OCI-LY7 (cell line): ENCODE data around the gene PRKCA. TPM values are rescaled to one million over a fixed set of nuclear protein-coding genes. Genes with fewer than 3 reads are reported as not detected.

Source experiments
- BruUV-seq: library from RNA; stranded (reverse); fragments of 400-500 nt; replicated peaks from 2 replicates; lab custom pipeline; 2021; lab: Mats Ljungman, UMichigan
- CTCF ChIA-PET: fragments of 300-600 bp; sonication (Branson Sonifier 250); formaldehyde crosslinking; loops from one replicate; lab custom pipeline; 2022; ENCODE audit warnings: antibody characterized with exemption; ENCODE audit not compliant: unreplicated experiment; lab: Charles Lee
- POLR2A ChIA-PET: fragments of 300-600 bp; sonication (Branson Sonifier 250); formaldehyde crosslinking; loops from one replicate; lab custom pipeline; 2022; ENCODE audit warnings: antibody characterized with exemption; lab: Charles Lee
- DNase-seq: peaks from one replicate; pipeline ENCODE4 v3.0.0-alpha.2; 2015; ENCODE audit warnings: low spot score
- H2AFZ ChIP-seq: fragments of 200-600 bp; sonication (generic), shearing (Covaris generic); 2 replicates; pipeline ENCODE4 v1.6.1; 2014; ENCODE audit warnings: mild to moderate bottlenecking, antibody characterized with exemption, low read length, moderate library complexity
- H3K27ac ChIP-seq: fragments of 200-600 bp; sonication (generic); 2 replicates; pipeline ENCODE4 v1.5.1; 2014; ENCODE audit warnings: mixed run types, low read depth, mild to moderate bottlenecking, moderate library complexity, low read length, inconsistent platforms; ENCODE audit not compliant: poor library complexity, severe bottlenecking
- H3K36me3 ChIP-seq: fragments of 200-600 bp; sonication (generic); 2 replicates; pipeline ENCODE4 v1.6.1; 2014; ENCODE audit warnings: mild to moderate bottlenecking, antibody characterized with exemption, low read length, moderate library complexity, mixed read lengths; ENCODE audit not compliant: insufficient read depth
- H3K4me1 ChIP-seq: fragments of 200-600 bp; sonication (generic); 2 replicates; pipeline ENCODE4 v1.5.1; 2014; ENCODE audit warnings: mild to moderate bottlenecking, low read length; ENCODE audit not compliant: insufficient read depth, poor library complexity, severe bottlenecking
- H3K4me2 ChIP-seq: fragments of 200-600 bp; sonication (generic); 2 replicates; pipeline ENCODE4 v1.6.1; 2014; ENCODE audit warnings: mild to moderate bottlenecking, low read length
- H3K4me3 ChIP-seq: fragments of 200-600 bp; sonication (generic); 2 replicates; pipeline ENCODE4 v1.5.1; 2014; ENCODE audit warnings: mild to moderate bottlenecking, low read depth, low read length; ENCODE audit not compliant: poor library complexity, severe bottlenecking
- H3K79me2 ChIP-seq: fragments of 200-600 bp; sonication (generic); 2 replicates; pipeline ENCODE4 v1.6.1; 2016; ENCODE audit warnings: low read depth, mild to moderate bottlenecking, low read length, moderate library complexity, mixed read lengths; ENCODE audit not compliant: insufficient read depth
- H3K9me2 ChIP-seq: fragments of 200-600 bp; sonication (generic); 2 replicates; pipeline ENCODE4 v1.6.1; 2016; ENCODE audit warnings: mild to moderate bottlenecking, low read length, mixed read lengths; ENCODE audit not compliant: insufficient read depth
- H3K9me3 ChIP-seq: fragments of 200-600 bp; sonication (generic); 2 replicates; pipeline ENCODE4 v1.6.1; 2014; ENCODE audit warnings: mild to moderate bottlenecking, mixed run types, low read length, mixed read lengths
- H4K20me1 ChIP-seq: fragments of 200-600 bp; sonication (generic); 2 replicates; pipeline ENCODE4 v1.6.1; 2014; ENCODE audit warnings: mild to moderate bottlenecking, antibody characterized with exemption, low read length, moderate library complexity, mixed read lengths; ENCODE audit not compliant: insufficient read depth
- CTCF ChIP-seq: fragments of 200-600 bp; sonication (generic); conservative IDR thresholded peaks from 2 replicates; pipeline ENCODE4 v1.5.1; 2014; ENCODE audit warnings: mild to moderate bottlenecking, antibody characterized with exemption, low read length, moderate library complexity, mixed read lengths
- EZH2phosphoT487 ChIP-seq: fragments of 200-600 bp; sonication (generic); IDR thresholded peaks from 2 replicates; pipeline ENCODE4 v1.6.1; 2018; ENCODE audit warnings: low read depth, borderline replicate concordance, mild to moderate bottlenecking, mixed run types, antibody characterized with exemption, low read length, moderate library complexity, mixed read lengths
- intact Hi-C: fragments of 100-400 bp; cut with micrococcal nuclease; formaldehyde crosslinking; loops from one replicate; pipeline ENCODE4 v1.10.0; 2022; ENCODE audit not compliant: unreplicated experiment
- total RNA-seq, 2 experiments: library from RNA; depleted of rRNA in 1 of 2; stranded (reverse); fragments of >200 nt in 1 of 2; shearing (Covaris generic) in 1 of 2; gene quantifications; 2 replicates each; pipeline ENCODE4 v1.2.3, GENCODE V29; 2014 to 2022

The PRKCA gene
- total RNA-seq, 2 experiments from 2014 or later: 6.6 to 32.1 TPM

DNA sequence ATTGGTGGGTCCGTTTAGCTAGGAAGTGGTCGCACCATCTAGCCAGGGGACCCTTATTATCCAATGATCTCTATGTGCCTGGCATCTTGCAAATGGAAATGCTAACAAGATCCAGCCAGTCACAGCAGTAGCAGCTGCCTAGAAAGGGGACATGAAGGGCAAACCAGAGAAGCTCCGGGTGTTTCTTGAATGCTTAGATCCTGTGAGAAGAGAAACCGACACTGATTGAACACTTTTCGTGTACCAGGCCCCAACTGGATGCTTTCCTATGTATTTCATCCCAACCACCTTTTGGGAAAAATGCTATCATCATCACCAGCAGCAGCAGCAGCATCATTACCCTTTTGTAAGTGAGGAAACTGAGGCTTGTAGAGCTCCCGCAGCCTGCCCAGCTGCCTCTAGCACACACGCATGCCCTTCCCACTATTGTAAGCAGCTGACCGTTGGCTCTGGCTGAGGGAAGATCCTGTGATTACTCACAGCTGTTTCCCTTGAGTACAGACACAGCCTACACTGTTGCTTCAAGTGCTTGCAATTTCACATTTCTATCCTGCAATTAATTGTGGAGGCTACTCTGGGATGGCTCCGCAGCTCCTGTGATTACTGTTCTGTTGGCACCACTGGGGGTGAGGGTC is 351.8 kb downstream of the PRKCA start:
- TF ChIP-seq EZH2phosphoT487 (no peak), CTCF (no peak)
- H4K20me1 ChIP-seq: no peaks in the 10 kb centered on the region
- BruUV-seq: no TSS peak
- no peak overlapping the region for H3K4me2 ChIP-seq
- no peak overlapping the region for H3K27ac ChIP-seq
- DNase-seq: no peak
- H3K4me1 ChIP-seq: no peaks in the 10 kb centered on the region
- intact Hi-C loops: no loop called here
- H3K4me3 ChIP-seq: no peak overlapping the region
- ChIA-PET POLR2A (interaction anchor here (0.6 to 0.7 kb wide), 3 partner anchors 119 to 515 kb away, joined by 3 to 5 read pairs (median 3); no protein-coding TSS in a partner anchor), CTCF (no interaction called here)
- no peaks in the 10 kb centered on the region for H3K9me3 ChIP-seq
- H3K36me3 ChIP-seq: no peaks in the 10 kb centered on the region
- H3K9me2 ChIP-seq: no peaks in the 10 kb centered on the region
- no peak overlapping the region for H2AFZ ChIP-seq
- H3K79me2 ChIP-seq: no peaks in the 10 kb centered on the region

DNA sequence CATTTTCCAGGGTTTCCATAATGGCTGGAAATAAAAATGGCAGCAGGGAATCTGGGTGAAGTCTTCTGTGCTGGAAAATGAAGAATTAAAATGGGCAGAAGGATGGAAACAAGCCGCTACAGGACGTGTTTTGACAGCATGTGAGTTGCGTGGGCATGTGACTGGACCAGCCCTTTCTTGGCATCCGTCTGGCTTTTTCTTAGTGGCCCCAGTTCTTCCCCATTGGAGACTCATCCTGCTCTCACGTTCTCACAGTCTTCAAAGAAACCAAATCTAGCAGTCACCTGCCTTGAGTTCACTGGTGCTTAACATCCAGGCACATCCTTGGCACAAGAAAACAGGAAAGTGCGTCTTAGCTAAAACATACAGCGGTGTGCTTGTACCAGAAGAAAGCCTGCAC is 352.4 kb downstream of the PRKCA start:
- Histone ChIP-seq H3K27ac (no peak overlapping the region), H4K20me1 (no peaks in the 10 kb centered on the region), H2AFZ (no peak overlapping the region), H3K4me2 (no peak overlapping the region), H3K4me3 (no peak overlapping the region), H3K9me2 (no peaks in the 10 kb centered on the region), H3K79me2 (no peaks in the 10 kb centered on the region), H3K4me1 (no peaks in the 10 kb centered on the region), H3K9me3 (no peaks in the 10 kb centered on the region), H3K36me3 (no peaks in the 10 kb centered on the region)
- BruUV-seq: no TSS peak
- no peak for TF ChIP-seq CTCF
- no peak for TF ChIP-seq EZH2phosphoT487
- POLR2A ChIA-PET: interaction anchor here (0.6 to 0.7 kb wide), 2 partner anchors 119 to 412 kb away, joined by 3 to 5 read pairs; no protein-coding TSS in a partner anchor
- DNase-seq: no peak
- intact Hi-C loops: no loop called here
- CTCF ChIA-PET: no interaction called here

- ChIA-PET CTCF (no interaction called here), POLR2A (no interaction called here)
- Histone ChIP-seq H4K20me1 (no peaks in the 10 kb centered on the region), H3K27ac (no peak overlapping the region), H3K36me3 (no peaks in the 10 kb centered on the region), H3K4me1 (no peaks in the 10 kb centered on the region), H3K9me3 (no peaks in the 10 kb centered on the region), H3K79me2 (no peaks in the 10 kb centered on the region), H3K9me2 (no peaks in the 10 kb centered on the region), H2AFZ (no peak overlapping the region), H3K4me3 (no peak overlapping the region), H3K4me2 (no peak overlapping the region)
- intact Hi-C loops: no loop called here
- no TSS peak for BruUV-seq
- no peak for TF ChIP-seq CTCF
- TF ChIP-seq EZH2phosphoT487: no peak
- DNase-seq: no peak
These were observed 353.0 kb downstream of the PRKCA start for GRCh38 chr17:66655461-66655860.
